ENCODE data around the gene OR6B2. TPM values are rescaled to one million over a fixed set of nuclear protein-coding genes. Genes with fewer than 3 reads are reported as not detected.

Gene OR6B2
- total RNA-seq, 1 donor from 2014 or later: not detected

GRCh38 chr2:239991689-239992314 is 38.4 kb downstream of the OR6B2 start:
- ATAC-seq (peak; percentile 62 to 68), DNase-seq (no peak)

GRCh38 chr2:239990966-239991365 is 39.3 kb downstream of the OR6B2 start:
- Histone ChIP-seq H3K27ac (no peak overlapping the region), H3K9me3 (no peaks in the 10 kb centered on the region), H3K27me3 (ENCODE audit: low read depth) (no peaks in the 10 kb centered on the region), H3K4me1 (no peaks in the 10 kb centered on the region), H3K4me3 (no peak overlapping the region), H3K36me3 (peaks cover 48% of the 10 kb centered on the region)
- ATAC-seq: no peak
- intact Hi-C loops (cut with DNase I): no loop called here
- DNase-seq: no peak
- TF ChIP-seq CTCF (IDR thresholded peaks at IDR 0.05): no peak

More at GRCh38 chr2:239991689-239992314, 38.4 kb downstream of the OR6B2 start:
- Histone ChIP-seq H3K27me3 (ENCODE audit: low read depth) (no peaks in the 10 kb centered on the region), H3K4me3 (no peak overlapping the region), H3K9me3 (no peaks in the 10 kb centered on the region), H3K36me3 (peaks cover 47% of the 10 kb centered on the region), H3K4me1 (no peaks in the 10 kb centered on the region), H3K27ac (no peak overlapping the region)
- peak; percentile 84 for TF ChIP-seq CTCF (IDR thresholded peaks at IDR 0.05)
- intact Hi-C loops (cut with DNase I): no loop called here

GRCh38 chr2:239985356-239985755 is 44.9 kb downstream of the OR6B2 start:
- Histone ChIP-seq H3K4me3 (no peak overlapping the region), H3K9me3 (peaks cover 4% of the 10 kb centered on the region), H3K36me3 (peaks cover 81% of the 10 kb centered on the region), H3K4me1 (no peaks in the 10 kb centered on the region), H3K27ac (no peak overlapping the region), H3K27me3 (ENCODE audit: low read depth) (no peaks in the 10 kb centered on the region)
- TF ChIP-seq CTCF (IDR thresholded peaks at IDR 0.05): no peak
- no peak for DNase-seq
- ATAC-seq: no peak
- intact Hi-C loops (cut with DNase I): no loop called here

- ATAC-seq (no peak), DNase-seq (no peak)
- Histone ChIP-seq H3K36me3 (peaks cover 80% of the 10 kb centered on the region), H3K27me3 (ENCODE audit: low read depth) (no peaks in the 10 kb centered on the region), H3K4me1 (no peaks in the 10 kb centered on the region), H3K4me3 (no peak overlapping the region), H3K9me3 (peaks cover 4% of the 10 kb centered on the region), H3K27ac (no peak overlapping the region)
- no peak for TF ChIP-seq CTCF (IDR thresholded peaks at IDR 0.05)
- intact Hi-C loops (cut with DNase I): no loop called here
Observed at GRCh38 chr2:239984421-239985194, 45.6 kb downstream of the OR6B2 start.

- DNase-seq (no peak), ATAC-seq (no peak)
- peaks cover 83% of the 10 kb centered on the region for H3K36me3 ChIP-seq
- no peak overlapping the region for H3K4me3 ChIP-seq
- H3K27ac ChIP-seq: no peak overlapping the region
- no peak for TF ChIP-seq CTCF (IDR thresholded peaks at IDR 0.05)
- no peaks in the 10 kb centered on the region for H3K4me1 ChIP-seq
- peaks cover 4% of the 10 kb centered on the region for H3K9me3 ChIP-seq
- no peaks in the 10 kb centered on the region for H3K27me3 ChIP-seq (ENCODE audit: low read depth)
- intact Hi-C loops (cut with DNase I): no loop called here
Observed at GRCh38 chr2:239983004-239983778, 47.0 kb downstream of the OR6B2 start.

Other genes with a start within 250 kb of the OR6B2 start
- gene NDUFA10, start 5.1 kb downstream of the OR6B2 start, total RNA-seq: 92.2 TPM
- gene OR6B3, start 23.1 kb upstream of the OR6B2 start, total RNA-seq: not detected
- 109 TPM for gene COPS9, start 105.9 kb upstream of the OR6B2 start, total RNA-seq
- gene OTOS, start 110.2 kb upstream of the OR6B2 start, total RNA-seq: not detected